ENCODE data around the gene CWC15. TPM values are rescaled to one million over a fixed set of nuclear protein-coding genes. Genes with fewer than 3 reads are reported as not detected.
"Not testable (repeated sequence)": the region's sequence is repeated elsewhere in the genome, so short reads cannot be mapped to it uniquely, and the experiment has no call there.

CWC15 gene
- 43.0 TPM for total RNA-seq

- peak; percentile 91 for DNase-seq
Measured at GRCh38 chr11:94973099-94973968, at the start of gene CWC15, which contains the start of gene KDM4D. Gene CWC15, minus strand, starts transcription at chr11:94973556. Its CDS starts 1,371 bp downstream, at chr11:94972185. Gene KDM4D, plus strand, starts transcription at chr11:94973709. Its CDS starts 23,664 bp downstream, at chr11:94997373.

GRCh38 chr11:95021468-95021867 is 48.1 kb upstream of the CWC15 start:
- DNase-seq: not testable (repeated sequence)

- no peak for DNase-seq
Measured at GRCh38 chr11:95016139-95016538, 42.8 kb upstream of the CWC15 start.

DNA sequence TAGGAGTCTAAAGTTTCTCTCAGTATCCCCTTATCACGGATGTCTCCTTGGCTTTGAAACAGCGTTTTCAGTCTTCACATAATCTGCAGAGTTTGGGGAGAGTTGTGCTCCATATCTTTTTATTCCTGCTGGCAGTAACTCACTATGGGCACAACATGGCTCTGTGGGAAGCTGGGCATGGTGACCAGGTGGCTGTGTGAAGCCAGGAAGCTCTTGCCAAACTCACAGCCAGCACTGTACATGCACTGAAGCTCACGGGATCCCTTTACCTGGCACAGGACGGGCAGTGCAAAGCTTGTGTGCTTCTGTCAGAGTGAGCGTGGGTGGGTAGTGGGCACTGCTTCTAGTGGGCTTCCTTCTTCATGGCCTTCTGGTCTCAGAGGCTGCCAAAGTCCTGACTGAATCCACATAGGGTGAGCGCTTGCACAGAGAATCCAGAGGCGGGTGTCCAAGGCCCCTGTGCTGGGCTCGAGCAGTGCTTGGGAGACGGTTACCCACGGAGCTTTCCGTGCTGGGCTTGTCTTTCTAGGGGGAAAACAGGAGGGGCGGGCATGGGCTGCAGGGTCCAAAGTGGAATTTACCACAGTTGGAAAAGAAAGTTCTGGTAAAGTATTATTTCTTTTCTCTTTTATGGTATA is 40.9 kb upstream of the CWC15 start:
- DNase-seq: no peak

DNA sequence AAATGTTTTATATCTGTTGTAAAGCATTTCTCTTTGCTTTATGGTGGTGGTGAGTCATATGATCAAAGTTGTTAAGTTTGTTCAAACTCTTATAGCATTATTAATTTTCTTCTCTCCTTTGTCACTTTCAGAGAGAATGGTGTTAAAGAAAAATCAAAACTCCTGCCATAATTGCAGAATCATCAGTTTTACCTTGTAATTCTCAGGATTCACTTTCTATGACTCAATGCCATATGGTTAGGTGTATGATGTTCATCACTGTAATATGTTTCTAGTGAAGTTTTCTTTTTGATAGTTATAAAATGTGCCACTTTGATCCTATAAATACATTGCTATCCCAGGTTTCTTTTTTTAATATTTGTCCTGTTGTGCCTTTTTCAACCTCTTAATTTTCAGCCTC is 38.0 kb upstream of the CWC15 start:
- DNase-seq: no peak

DNA sequence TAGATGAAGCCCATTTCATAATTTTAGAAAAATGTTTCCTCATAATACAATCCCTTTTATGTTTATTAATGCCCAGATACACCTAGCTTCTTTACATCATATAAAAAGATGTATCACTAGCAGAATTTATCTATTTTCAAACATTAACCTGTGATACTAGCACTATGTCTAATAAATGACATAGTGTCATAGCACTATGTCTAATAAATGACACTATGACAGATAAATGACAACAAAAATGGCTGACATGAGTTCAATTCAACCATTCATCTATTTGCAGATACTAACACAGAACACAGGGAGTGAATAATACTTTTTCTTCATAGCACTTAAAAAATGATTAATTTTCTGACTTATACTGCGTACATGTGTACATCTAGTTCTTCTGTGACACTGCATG is 32.3 kb upstream of the CWC15 start:
- DNase-seq: no peak

DNA sequence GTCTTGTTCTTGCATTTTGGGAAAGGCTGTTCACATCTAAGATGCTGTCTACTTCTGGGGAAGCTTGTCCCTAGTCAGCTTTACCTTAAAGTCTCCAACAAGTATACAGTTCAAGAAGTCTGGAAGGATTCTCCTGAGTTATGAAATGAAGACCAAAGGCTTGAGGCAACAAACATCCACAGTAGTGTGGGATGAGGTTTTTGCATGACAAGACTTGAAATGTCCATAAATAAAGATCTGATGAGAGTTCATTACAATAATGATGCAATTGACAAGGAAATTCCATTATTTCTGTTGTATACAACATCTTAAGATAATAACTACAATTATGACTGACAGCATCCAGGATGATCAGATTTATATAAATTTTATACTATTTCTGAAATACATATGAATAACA is 30.4 kb upstream of the CWC15 start:
- DNase-seq: no peak

DNA sequence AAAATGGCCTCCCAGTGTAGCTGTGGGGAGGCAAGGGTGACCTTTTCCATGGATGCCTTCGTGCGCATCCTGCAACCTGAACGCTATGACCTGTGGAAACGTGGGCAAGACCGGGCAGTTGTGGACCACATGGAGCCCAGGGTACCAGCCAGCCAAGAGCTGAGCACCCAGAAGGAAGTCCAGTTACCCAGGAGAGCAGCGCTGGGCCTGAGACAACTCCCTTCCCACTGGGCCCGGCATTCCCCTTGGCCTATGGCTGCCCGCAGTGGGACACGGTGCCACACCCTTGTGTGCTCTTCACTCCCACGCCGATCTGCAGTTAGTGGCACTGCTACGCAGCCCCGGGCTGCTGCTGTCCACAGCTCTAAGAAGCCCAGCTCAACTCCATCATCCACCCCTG is 24.9 kb upstream of the CWC15 start:
- no peak for DNase-seq

DNA sequence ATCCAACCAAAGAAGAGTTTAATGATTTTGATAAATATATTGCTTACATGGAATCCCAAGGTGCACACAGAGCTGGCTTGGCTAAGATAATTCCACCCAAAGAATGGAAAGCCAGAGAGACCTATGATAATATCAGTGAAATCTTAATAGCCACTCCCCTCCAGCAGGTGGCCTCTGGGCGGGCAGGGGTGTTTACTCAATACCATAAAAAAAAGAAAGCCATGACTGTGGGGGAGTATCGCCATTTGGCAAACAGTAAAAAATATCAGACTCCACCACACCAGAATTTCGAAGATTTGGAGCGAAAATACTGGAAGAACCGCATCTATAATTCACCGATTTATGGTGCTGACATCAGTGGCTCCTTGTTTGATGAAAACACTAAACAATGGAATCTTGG is 24.1 kb upstream of the CWC15 start:
- DNase-seq: no peak

GRCh38 chr11:94993400-94993943 is 20.1 kb upstream of the CWC15 start:
- no peak for DNase-seq

DNA sequence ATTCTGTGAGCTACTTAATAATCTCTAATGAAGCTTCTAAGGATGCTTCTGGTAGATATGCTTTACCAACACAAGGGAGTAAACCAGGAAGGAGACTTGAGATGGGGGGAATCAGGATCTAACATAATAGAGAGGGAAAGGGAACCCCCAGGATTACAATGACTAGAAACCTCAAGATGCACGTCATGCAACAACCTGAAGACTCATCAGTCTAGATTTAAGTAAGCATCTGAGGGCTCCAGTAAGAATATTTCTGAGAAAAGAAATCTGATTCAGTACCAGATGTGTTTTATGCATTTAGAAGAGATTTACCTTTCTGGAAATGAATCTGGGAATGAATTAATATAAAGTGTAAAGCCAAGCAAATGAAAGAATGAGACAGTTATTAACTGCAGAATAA is 15.4 kb upstream of the CWC15 start:
- DNase-seq: no peak

DNA sequence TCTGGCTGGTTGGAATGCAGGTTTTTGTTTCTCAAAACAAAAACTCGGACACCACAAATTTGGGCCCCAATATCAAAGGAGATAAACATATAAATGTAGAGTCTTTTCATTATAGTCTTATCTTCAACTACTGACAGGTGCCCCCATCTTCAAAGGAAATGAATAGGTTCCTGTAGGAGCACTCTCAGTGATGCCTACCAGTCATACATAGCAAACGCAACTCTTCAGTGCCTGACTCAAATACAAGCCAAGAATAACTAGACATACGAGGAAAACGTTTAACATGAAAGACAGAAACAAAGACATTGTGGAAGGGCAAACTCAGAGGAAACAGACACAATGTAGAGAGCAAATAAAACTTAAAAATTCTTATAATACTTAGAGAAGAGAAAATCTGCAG is 14.0 kb upstream of the CWC15 start:
- no peak for DNase-seq

GRCh38 chr11:94975599-94975998 is 2.2 kb upstream of the CWC15 start:
- DNase-seq: no peak

GRCh38 chr11:94974178-94974577 is 822 bp upstream of the CWC15 start:
- DNase-seq: no peak

DNA sequence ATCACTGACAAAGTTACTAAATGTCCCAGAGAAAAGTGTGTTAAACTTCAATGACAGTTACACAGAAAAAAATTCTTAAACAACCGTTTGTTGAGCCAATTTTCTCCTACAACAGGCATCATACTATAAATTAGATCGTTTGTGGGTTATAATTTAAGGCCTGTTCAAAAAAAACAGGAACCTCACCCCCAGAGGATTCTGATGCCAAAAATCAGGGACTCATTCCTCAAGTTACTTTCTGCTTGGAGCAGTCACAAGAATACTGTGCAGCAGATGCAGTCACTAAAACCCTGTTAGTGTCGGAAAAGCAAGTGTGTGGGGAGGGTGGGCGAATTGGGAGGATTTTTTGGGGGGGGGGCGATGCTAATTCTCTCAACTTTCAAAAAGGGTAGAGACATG is 657 bp downstream of the CWC15 start:
- DNase-seq: no peak

DNA sequence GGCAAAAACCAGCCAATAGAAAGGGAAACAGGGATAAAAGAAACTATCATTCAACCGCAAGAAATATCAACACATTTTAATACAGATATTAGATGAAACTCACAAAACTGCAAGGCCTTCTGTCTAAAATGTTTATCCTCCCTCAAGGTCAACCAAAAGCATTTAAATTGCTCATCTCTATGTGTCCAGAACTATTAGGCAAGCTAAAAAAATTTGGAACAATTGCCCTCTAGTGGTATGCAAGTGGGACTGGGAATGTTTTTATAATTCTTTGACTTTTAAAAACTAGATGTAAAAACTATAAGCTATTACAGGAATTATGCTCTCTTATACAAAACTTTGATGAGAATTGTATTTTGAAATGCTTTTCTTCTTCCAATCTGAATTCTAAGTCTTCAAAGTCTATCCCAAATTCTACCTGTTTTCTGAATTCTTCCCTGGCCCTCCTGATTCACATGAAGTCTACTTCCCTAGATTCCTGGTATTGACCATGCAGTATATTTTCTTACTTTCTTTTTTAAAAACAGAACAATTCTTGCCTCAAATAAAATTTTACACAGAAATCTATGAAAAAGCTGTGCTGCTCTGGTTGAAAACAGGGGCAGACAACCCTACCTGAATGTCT is 4.9 kb downstream of the CWC15 start:
- no peak for DNase-seq

- no peak for DNase-seq
Measured at GRCh38 chr11:94964934-94965333, 8.4 kb downstream of the CWC15 start.

DNA sequence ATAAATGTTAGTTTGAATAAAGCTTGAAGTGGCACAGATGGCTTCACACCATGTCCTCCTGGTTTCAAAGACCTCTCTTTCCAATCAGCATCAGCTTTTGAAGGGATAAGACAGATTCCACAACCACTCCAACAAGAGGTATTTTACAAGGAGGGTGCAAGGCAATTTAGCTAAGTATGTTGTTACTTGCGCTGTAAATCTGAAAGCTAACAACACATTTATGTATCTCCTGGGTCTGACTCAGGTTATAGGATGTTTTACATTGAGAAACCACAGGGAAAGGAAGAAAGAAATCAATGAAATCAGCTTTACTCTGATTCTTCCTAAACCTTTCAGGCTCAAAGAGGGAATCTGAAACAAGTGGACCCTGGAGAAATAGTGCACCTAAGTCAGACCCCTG is 12.1 kb downstream of the CWC15 start:
- DNase-seq: no peak

DNA sequence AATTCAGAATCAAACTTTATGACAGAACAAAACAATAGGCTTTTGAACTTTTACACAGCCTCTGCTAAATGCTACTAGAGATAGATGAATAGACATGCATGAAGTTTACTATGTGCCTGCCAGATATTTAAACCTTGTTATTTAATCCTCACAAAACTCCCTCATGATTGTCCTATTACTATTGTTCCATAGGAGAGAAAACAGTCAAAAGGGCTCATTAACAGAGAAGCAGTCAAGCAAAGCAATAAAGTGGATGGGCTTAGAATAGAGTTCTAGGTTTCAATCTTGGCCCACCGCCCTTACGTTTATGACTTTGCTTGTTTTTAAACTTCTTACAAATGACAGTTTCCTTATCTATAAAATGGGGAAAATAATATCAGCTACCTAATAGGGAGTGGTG is 12.9 kb downstream of the CWC15 start:
- DNase-seq: no peak

- DNase-seq: no peak
Measured at GRCh38 chr11:94959179-94959578, 14.2 kb downstream of the CWC15 start.

GRCh38 chr11:94958121-94958696 is 15.1 kb downstream of the CWC15 start:
- no peak for DNase-seq

GRCh38 chr11:94956963-94957362 is 16.4 kb downstream of the CWC15 start:
- DNase-seq: no peak

DNA sequence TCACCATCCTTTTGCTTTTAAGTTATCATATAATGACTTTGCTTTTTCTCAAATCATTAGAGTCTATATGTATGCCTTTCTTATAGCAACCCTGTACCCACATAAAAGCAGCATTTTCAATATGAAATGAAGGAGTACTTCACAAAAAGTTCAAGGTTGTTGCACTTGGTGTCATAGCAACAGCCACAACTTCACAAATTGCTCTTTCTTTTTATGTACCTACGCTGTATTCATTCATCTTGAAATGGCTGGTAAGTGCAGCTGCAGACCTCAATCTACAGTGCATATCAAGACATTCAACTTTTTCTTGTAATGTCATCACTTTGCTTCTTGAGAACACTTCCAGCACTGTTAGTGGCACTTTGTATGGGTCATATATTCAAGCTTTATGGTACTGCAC is 18.6 kb downstream of the CWC15 start:
- no peak for DNase-seq

Measured in occipital lobe (tissue), 2 donors.